ENCODE measurements around the gene OAT.
A peak's percentile ranks its signal among the peaks of the same experiment; 100 is the strongest.

The OAT gene

DNA sequence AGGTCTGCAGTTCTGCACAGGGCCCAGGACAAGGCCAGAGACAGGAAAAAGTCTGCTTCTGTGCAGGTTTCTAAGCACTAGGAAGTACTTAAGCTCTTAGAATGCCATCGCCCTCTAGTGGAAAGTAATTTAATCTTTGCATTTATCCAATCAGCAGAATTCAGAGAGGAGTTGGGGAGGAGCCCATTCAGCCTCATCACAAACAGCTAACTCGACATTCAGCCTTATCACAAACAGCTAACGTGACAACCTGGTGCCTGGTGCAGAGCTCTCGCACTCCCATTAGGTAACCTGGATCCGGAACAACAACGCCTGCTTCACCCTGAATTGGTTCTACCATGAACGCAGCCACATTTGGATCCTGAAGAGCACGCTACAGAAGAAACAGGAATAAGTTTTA is 15.2 kb downstream of the OAT start:
- H3K4me3 ChIP-seq (ENCODE audit: low read depth, low read length), result no peak overlapping the region
- TF ChIP-seq CTCF (IDR thresholded peaks at IDR 0.05; ENCODE audit: control insufficient read depth, extremely low read depth, insufficient read depth), result peak; percentile 77
- peak; percentile 85 for DNase-seq (ENCODE audit: low read depth)

GRCh38 chr10:124402273-124402672 is 16.4 kb downstream of the OAT start:
- TF ChIP-seq CTCF (IDR thresholded peaks at IDR 0.05; ENCODE audit: control insufficient read depth, extremely low read depth, insufficient read depth), result no peak
- no peak overlapping the region for H3K4me3 ChIP-seq (ENCODE audit: low read depth, low read length)
- DNase-seq (ENCODE audit: low read depth), result no peak

- H3K4me3 ChIP-seq (ENCODE audit: low read depth, low read length), result no peak overlapping the region
- no peak for DNase-seq (ENCODE audit: low read depth)
- TF ChIP-seq CTCF (IDR thresholded peaks at IDR 0.05; ENCODE audit: control insufficient read depth, extremely low read depth, insufficient read depth), result no peak
Observed at GRCh38 chr10:124401633-124402032, 17.1 kb downstream of the OAT start.

DNA sequence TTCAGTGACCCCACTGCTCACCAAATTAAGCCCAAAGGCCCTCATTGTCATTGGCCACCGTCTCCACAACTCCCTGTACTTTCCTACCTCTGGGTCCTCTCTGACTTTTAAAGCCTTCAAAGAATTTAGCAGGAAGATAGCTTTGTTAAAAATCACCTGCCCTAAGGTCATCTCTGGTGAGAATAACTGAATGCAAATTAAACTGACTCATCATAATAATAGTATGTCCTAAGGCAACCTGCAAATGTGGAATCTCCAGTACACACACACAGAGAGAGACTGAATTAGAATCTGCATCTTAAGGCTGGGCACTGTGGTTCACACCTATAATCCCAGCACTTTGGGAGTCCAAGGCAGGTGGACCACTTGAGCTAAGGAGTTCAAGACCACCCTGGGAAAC is 24.1 kb downstream of the OAT start:
- DNase-seq (ENCODE audit: low read depth), result no peak
- H3K4me3 ChIP-seq (ENCODE audit: low read depth, low read length), result no peak overlapping the region
- TF ChIP-seq CTCF (IDR thresholded peaks at IDR 0.05; ENCODE audit: control insufficient read depth, extremely low read depth, insufficient read depth), result no peak

DNA sequence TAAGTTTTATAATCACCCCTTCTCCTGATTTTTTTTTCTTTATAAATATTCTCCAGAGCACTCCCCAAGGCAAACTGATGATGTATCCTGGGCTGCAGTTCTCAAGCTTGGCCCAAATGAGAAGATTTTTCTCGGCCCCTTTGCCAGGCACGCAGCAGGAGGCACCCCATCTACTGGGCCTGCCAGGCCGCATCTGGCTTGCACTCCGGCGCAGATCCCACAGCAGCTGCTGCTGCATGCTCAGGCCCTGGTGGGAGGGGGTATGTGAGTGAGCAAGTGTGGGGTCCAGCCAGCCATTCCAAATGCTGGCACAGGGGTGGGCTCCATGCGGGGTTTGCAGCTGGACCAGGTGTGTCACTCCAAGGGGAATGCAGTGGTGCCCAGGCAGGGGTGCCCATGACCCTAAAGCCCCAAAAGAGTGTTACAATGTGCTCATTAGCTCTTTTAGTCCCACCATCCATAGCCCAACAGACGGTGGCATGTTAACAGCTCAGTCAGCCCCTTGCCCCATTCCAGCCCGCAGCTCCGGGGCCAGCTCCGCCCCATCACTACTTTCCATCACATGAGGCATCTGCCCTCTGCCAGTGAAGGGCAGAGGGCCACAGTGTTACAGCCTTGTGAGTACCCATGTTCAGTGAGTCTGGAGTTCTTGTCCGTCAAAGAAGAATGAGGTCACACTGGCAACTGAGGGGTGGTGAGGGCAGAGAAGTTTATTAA is 25.9 kb downstream of the OAT start:
- no peak overlapping the region for H3K4me3 ChIP-seq (ENCODE audit: low read depth, low read length)
- TF ChIP-seq CTCF (IDR thresholded peaks at IDR 0.05; ENCODE audit: control insufficient read depth, extremely low read depth, insufficient read depth), result no peak
- no peak for DNase-seq (ENCODE audit: low read depth)

DNA sequence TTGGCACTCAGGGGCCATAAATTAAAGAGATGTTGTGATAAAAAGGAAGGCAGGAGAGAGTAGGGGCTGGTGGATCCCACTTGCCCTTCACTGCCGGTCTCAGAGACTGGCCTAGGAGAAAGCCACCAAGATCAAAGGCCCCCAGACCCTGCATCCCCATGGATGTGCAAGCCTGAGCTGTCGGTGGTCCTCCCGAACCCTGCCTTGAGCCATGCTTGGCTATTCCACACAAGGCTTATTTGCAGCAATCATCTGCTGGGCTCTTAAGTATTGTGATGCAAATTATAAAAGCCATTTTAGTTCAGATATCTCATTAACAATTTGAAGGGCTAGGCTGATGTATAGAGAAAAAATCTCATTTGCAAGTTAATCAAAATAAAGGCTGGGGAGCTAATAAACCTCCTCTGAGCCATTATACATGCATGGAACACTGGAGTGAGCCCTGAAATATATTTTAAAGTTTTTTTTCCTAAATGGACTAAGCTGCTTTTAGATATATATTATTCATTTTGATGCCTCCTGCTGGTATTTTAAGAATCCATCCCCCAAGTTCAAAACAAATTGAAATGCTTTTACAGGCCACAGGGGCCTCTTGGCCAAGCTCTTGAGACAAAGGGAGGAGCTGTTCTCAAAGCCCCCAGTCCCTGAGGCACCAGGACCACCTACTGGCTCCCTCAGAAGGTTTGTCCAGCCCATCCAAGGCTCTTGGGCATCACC is 28.1 kb downstream of the OAT start:
- no peak overlapping the region for H3K4me3 ChIP-seq (ENCODE audit: low read depth, low read length)
- no peak for TF ChIP-seq CTCF (IDR thresholded peaks at IDR 0.05; ENCODE audit: control insufficient read depth, extremely low read depth, insufficient read depth)
- DNase-seq (ENCODE audit: low read depth), result no peak

Measured in LNCaP clone FGC (cell line).